GM21515 (cell line): Measurements from ENCODE around the gene APBB2.
"Not testable (repeated sequence)": the region's sequence is repeated elsewhere in the genome, so short reads cannot be mapped to it uniquely, and the experiment has no call there.

Experiments
- ATAC-seq: cut with Tn5 transposase; IDR thresholded peaks from one replicate; pipeline ENCODE4 v1.9.1; 2021; ENCODE audit not compliant: unreplicated experiment

The APBB2 gene

GRCh38 chr4:40952672-40953071, 261.7 kb downstream of the APBB2 start:
- no peak for ATAC-seq

- no peak for ATAC-seq
Observed at GRCh38 chr4:40952217-40952616, 262.1 kb downstream of the APBB2 start.

GRCh38 chr4:40951026-40951425, 263.3 kb downstream of the APBB2 start:
- no peak for ATAC-seq

- ATAC-seq = no peak
Observed at GRCh38 chr4:40949358-40950100, 264.8 kb downstream of the APBB2 start.

- no peak for ATAC-seq
Observed at GRCh38 chr4:40948014-40948413, 266.3 kb downstream of the APBB2 start.

GRCh38 chr4:40946652-40947051, 267.7 kb downstream of the APBB2 start:
- ATAC-seq = no peak

- ATAC-seq = no peak
Observed at GRCh38 chr4:40940756-40941155, 273.6 kb downstream of the APBB2 start.

GRCh38 chr4:40940317-40940741, 274.0 kb downstream of the APBB2 start:
- no peak for ATAC-seq

- no peak for ATAC-seq
Observed at GRCh38 chr4:40939856-40940255, 274.5 kb downstream of the APBB2 start.

GRCh38 chr4:40938337-40938736, 276.0 kb downstream of the APBB2 start:
- ATAC-seq = no peak

- ATAC-seq = no peak
Observed at GRCh38 chr4:40937140-40937725, 277.1 kb downstream of the APBB2 start.

- ATAC-seq = no peak
Observed at GRCh38 chr4:40934676-40935075, 279.7 kb downstream of the APBB2 start.

- no peak for ATAC-seq
Observed at GRCh38 chr4:40933272-40934053, 280.9 kb downstream of the APBB2 start.

GRCh38 chr4:40931841-40932240, 282.5 kb downstream of the APBB2 start:
- no peak for ATAC-seq

- ATAC-seq = no peak
Observed at GRCh38 chr4:40931238-40931637, 283.1 kb downstream of the APBB2 start.

GRCh38 chr4:40927074-40927473, 287.3 kb downstream of the APBB2 start:
- ATAC-seq = no peak

GRCh38 chr4:40924793-40925117, 289.6 kb downstream of the APBB2 start:
- no peak for ATAC-seq

- ATAC-seq = peak; percentile 75
Observed at GRCh38 chr4:40924096-40924792, 290.1 kb downstream of the APBB2 start.

GRCh38 chr4:40923316-40924095, 290.8 kb downstream of the APBB2 start:
- ATAC-seq = no peak

- not testable (repeated sequence) for ATAC-seq
Observed at GRCh38 chr4:40919976-40920375, 294.4 kb downstream of the APBB2 start.

GRCh38 chr4:40918330-40918729, 296.0 kb downstream of the APBB2 start:
- ATAC-seq = no peak
